PC-9 (cell line): ENCODE measurements around the gene ZMPSTE24.

Experiments
- CTCF ChIP-seq: fragments of 200-600 bp; sonication (generic); conservative IDR thresholded peaks from 2 replicates; pipeline ENCODE4 v1.6.1; 2017; ENCODE audit warnings: mixed run types, antibody characterized with exemption, mild to moderate bottlenecking, moderate library complexity
- EZH2 ChIP-seq: fragments of 200-600 bp; sonication (generic); IDR thresholded peaks from 2 replicates; pipeline ENCODE4 v1.8.0; 2017; ENCODE audit warnings: antibody characterized with exemption, low read depth

GRCh38 chr1:40313958-40314720, 56.1 kb downstream of the ZMPSTE24 start:
- TF ChIP-seq CTCF (no peak), EZH2 (no peak)
